H1 (cell line): ENCODE measurements around the gene SERHL2. TPM values are rescaled to one million over a fixed set of nuclear protein-coding genes. Genes with fewer than 3 reads are reported as not detected.
"Not testable (repeated sequence)": the region's sequence is repeated elsewhere in the genome, so short reads cannot be mapped to it uniquely, and the experiment has no call there.

Source experiments
- CTCF ChIA-PET: fragments of 300-600 bp; sonication (Branson Sonifier 250); formaldehyde crosslinking; loops from one replicate; lab custom pipeline; 2021; ENCODE audit not compliant: partially characterized antibody; lab: Charles Lee
- POLR2A ChIA-PET: fragments of 300-600 bp; sonication (Branson Sonifier 250); formaldehyde crosslinking; loops from one replicate; lab custom pipeline; 2021; ENCODE audit warnings: inconsistent platforms; ENCODE audit not compliant: partially characterized antibody; lab: Charles Lee
- DNase-seq, 2 experiments: peaks; one replicate each; pipeline versions ENCODE4 v3.0.0 to v3.0.0-alpha.2; 2010 to 2022; ENCODE audit warnings: low spot score in 2 of 2, low read depth in 1 of 2, mixed read lengths in 1 of 2
- FAIRE-seq: peaks from 2 replicates; lab custom pipeline; 2011; peaks lifted over from hg19 to GRCh38; lab: Jason Lieb, UNC
- H2AFZ ChIP-seq: 2 replicates; pipeline ENCODE4 v1.8.1; 2012; ENCODE audit warnings: low read length, inconsistent platforms
- H2AK5ac ChIP-seq: 2 replicates; pipeline ENCODE4 v1.6.1; 2013; ENCODE audit warnings: low read depth, low read length
- H2BK120ac ChIP-seq: replicated peaks from 2 replicates; pipeline ENCODE3; 2013; ENCODE audit warnings: low read depth, low read length, inconsistent platforms
- H2BK12ac ChIP-seq: 2 replicates; pipeline ENCODE4 v1.6.1; 2013; ENCODE audit warnings: low read depth, low read length
- H2BK15ac ChIP-seq: 2 replicates; pipeline ENCODE4 v1.6.1; 2013; ENCODE audit warnings: low read length
- H2BK20ac ChIP-seq: 2 replicates; pipeline ENCODE4 v1.6.1; 2013; ENCODE audit warnings: low read length
- H2BK5ac ChIP-seq: 2 replicates; pipeline ENCODE4 v1.6.1; 2013; ENCODE audit warnings: low read depth, low read length
- H3K14ac ChIP-seq: 2 replicates; pipeline ENCODE4 v1.6.1; 2013; ENCODE audit warnings: inconsistent platforms; ENCODE audit not compliant: insufficient read length
- H3K18ac ChIP-seq: 2 replicates; pipeline ENCODE4 v1.6.1; 2013; ENCODE audit warnings: low read length; ENCODE audit errors: extremely low read depth
- H3K23ac ChIP-seq: 2 replicates; pipeline ENCODE4 v1.6.1; 2013; ENCODE audit warnings: inconsistent platforms; ENCODE audit not compliant: insufficient read length
- H3K23me2 ChIP-seq: 2 replicates; pipeline ENCODE4 v1.6.1; 2013; ENCODE audit warnings: low read depth, low read length
- H3K27ac ChIP-seq: 2 replicates; pipeline ENCODE4 v1.6.1; 2011; ENCODE audit warnings: low read depth, low read length, inconsistent platforms
- H3K27me3 ChIP-seq, 4 experiments: replicated peaks in 1 of 4; 1 replicate in 1 of 4; 2 replicates in 3 of 4; pipeline versions ENCODE4 v1.6.1 to v1.8.1; 2011 to 2013; ENCODE audit warnings: low read length in 3 of 4, mild to moderate bottlenecking in 3 of 4, inconsistent platforms in 2 of 4, mixed read lengths in 2 of 4, moderate library complexity in 1 of 4; ENCODE audit not compliant: control insufficient read depth in 3 of 4, insufficient read depth in 3 of 4; ENCODE audit errors: extremely low read depth in 1 of 4
- H3K36me3 ChIP-seq, 4 experiments: 2 replicates each; pipeline versions ENCODE4 v1.6.1 to v1.8.1; 2011 to 2013; ENCODE audit warnings: mild to moderate bottlenecking in 4 of 4, low read length in 3 of 4, moderate library complexity in 2 of 4, control low read depth in 1 of 4, inconsistent platforms in 1 of 4; ENCODE audit not compliant: insufficient read depth in 4 of 4, control insufficient read depth in 2 of 4
- H3K4ac ChIP-seq: replicated peaks from 2 replicates; pipeline ENCODE3; 2013; ENCODE audit warnings: low read length, low read depth, mixed read lengths, inconsistent platforms; ENCODE audit not compliant: insufficient read length
- H3K4me1 ChIP-seq, 4 experiments: replicated peaks in 1 of 4; 1 replicate in 1 of 4; 2 replicates in 3 of 4; pipeline versions ENCODE4 v1.6.1 to v1.8.1; 2011 to 2013; ENCODE audit warnings: low read length in 3 of 4, inconsistent platforms in 2 of 4, mixed read lengths in 1 of 4; ENCODE audit not compliant: insufficient read depth in 4 of 4, control insufficient read depth in 3 of 4
- H3K4me2 ChIP-seq, 2 experiments: 2 replicates each; pipeline versions ENCODE4 v1.6.1 to v1.8.1; 2011 to 2013; ENCODE audit warnings: low read depth in 2 of 2, low read length in 2 of 2, control low read depth in 1 of 2, inconsistent platforms in 1 of 2, mild to moderate bottlenecking in 1 of 2; ENCODE audit not compliant: insufficient read depth in 1 of 2
- H3K4me3 ChIP-seq, 4 experiments: fragments of 200-600, 300-600 bp in 1 of 4; sonication (generic), shearing (Covaris generic), sonication (Bioruptor Twin) in 1 of 4; 2 replicates each; pipeline versions ENCODE4 v1.5.1 to v1.8.1; 2011 to 2016; ENCODE audit warnings: low read length in 4 of 4, low read depth in 3 of 4, control low read depth in 2 of 4, inconsistent platforms in 2 of 4, mild to moderate bottlenecking in 2 of 4, mixed read lengths in 1 of 4, moderate library complexity in 1 of 4; ENCODE audit not compliant: insufficient read depth in 2 of 4; ENCODE audit errors: extremely low read depth in 1 of 4
- H3K56ac ChIP-seq: replicated peaks from 2 replicates; pipeline ENCODE3; 2013; ENCODE audit warnings: low read depth, mild to moderate bottlenecking, mixed read lengths, low read length, inconsistent platforms; ENCODE audit not compliant: insufficient read length
- H3K79me1 ChIP-seq: 2 replicates; pipeline ENCODE4 v1.6.1; 2013; ENCODE audit warnings: low read depth, low read length, control low read depth
- H3K79me2 ChIP-seq, 2 experiments: 2 replicates each; pipeline versions ENCODE4 v1.6.1 to v1.8.1; 2012 to 2013; ENCODE audit warnings: low read length in 2 of 2, mild to moderate bottlenecking in 2 of 2, inconsistent platforms in 1 of 2; ENCODE audit not compliant: insufficient read depth in 2 of 2, control insufficient read depth in 1 of 2
- H3K9ac ChIP-seq, 4 experiments: replicated peaks in 1 of 4; 1 replicate in 1 of 4; 2 replicates in 3 of 4; pipeline versions ENCODE4 v1.6.1 to v1.8.1; 2011 to 2013; ENCODE audit warnings: low read depth in 3 of 4, low read length in 3 of 4, control low read depth in 2 of 4, mild to moderate bottlenecking in 2 of 4, moderate library complexity in 2 of 4, inconsistent platforms in 1 of 4; ENCODE audit errors: extremely low read depth in 1 of 4
- H3K9me3 ChIP-seq, 2 experiments: 2 replicates each; pipeline versions ENCODE4 v1.6.1 to v1.8.1; 2012 to 2013; ENCODE audit warnings: mild to moderate bottlenecking in 2 of 2, moderate library complexity in 2 of 2, control low read depth in 1 of 2, inconsistent platforms in 1 of 2, low read depth in 1 of 2, low read length in 1 of 2, mixed read lengths in 1 of 2; ENCODE audit not compliant: insufficient read depth in 2 of 2
- H4K20me1 ChIP-seq, 2 experiments: replicated peaks in 1 of 2; 2 replicates each; pipeline versions ENCODE3 to v1.8.1; 2011 to 2013; ENCODE audit warnings: inconsistent platforms in 2 of 2, low read length in 2 of 2, mild to moderate bottlenecking in 1 of 2; ENCODE audit not compliant: insufficient read depth in 2 of 2, control insufficient read depth in 1 of 2
- H4K5ac ChIP-seq: 2 replicates; pipeline ENCODE4 v1.6.1; 2013; ENCODE audit warnings: low read length, low read depth, mixed read lengths, inconsistent platforms; ENCODE audit not compliant: insufficient read length
- H4K8ac ChIP-seq: 2 replicates; pipeline ENCODE4 v1.8.0; 2013; ENCODE audit warnings: mild to moderate bottlenecking, moderate library complexity, low read length, inconsistent platforms; ENCODE audit not compliant: insufficient read depth; ENCODE audit errors: extremely low read depth
- H4K91ac ChIP-seq: replicated peaks from 2 replicates; pipeline ENCODE3; 2013; ENCODE audit warnings: low read length, mixed read lengths, inconsistent platforms; ENCODE audit not compliant: insufficient read length
- WGBS, 2 experiments: shearing (Covaris generic) in 1 of 2; methylation state at CpG; one replicate each; pipeline versions ENCODE4 v1.1.6 to v1.1.7; 2013 to 2015; ENCODE audit warnings: low lambda C conversion rate in 2 of 2, mixed read lengths in 2 of 2, inconsistent platforms in 1 of 2, low coverage in 1 of 2, missing lambda C conversion rate in 1 of 2; ENCODE audit not compliant: insufficient replicate concordance in 2 of 2, insufficient coverage in 1 of 2, insufficient read length in 1 of 2; ENCODE audit errors: extremely low coverage in 1 of 2, missing lambda C conversion rate in 1 of 2; 5-methylcytosine and 5-hydroxymethylcytosine counted together
- polyA plus RNA-seq, 7 experiments: library from polyadenylated mRNA; depleted of rRNA in 3 of 7; stranded (reverse) in 5 of 7; unstranded in 2 of 7; fragments of >200 nt in 5 of 7; fragments of 200-250 nt in 2 of 7; gene quantifications; 1 replicate in 5 of 7; 2 replicates in 1 of 7; 4 replicates in 1 of 7; pipeline versions ENCODE4 v1.2.1 to v1.2.3, GENCODE V29; 2011 to 2013; ENCODE audit warnings: missing spikeins in 2 of 7, mixed read lengths in 2 of 7
- total RNA-seq: library from RNA; stranded (reverse); fragmentation: NEBNext Ultra II Directional; extraction: Animal tissue kit (Norgen Biotek cat#: 25700); gene quantifications from 2 replicates; pipeline ENCODE4 v1.2.1, GENCODE V29; 2021

The SERHL2 gene
- total and polyA plus RNA-seq, 2 of the 8 experiments (the other 6 are each of a cell fraction or from before 2014, with no cell fraction given), result 0.91 TPM; not detected in 1

GRCh38 chr22:42518638-42519524 lies 34.9 kb upstream of the SERHL2 start:
- H4K8ac ChIP-seq, H3K14ac ChIP-seq, H2AFZ ChIP-seq, H4K91ac ChIP-seq, H2BK12ac ChIP-seq, H3K23ac ChIP-seq, H2BK15ac ChIP-seq, H2BK20ac ChIP-seq, H3K9me3 ChIP-seq, H3K4ac ChIP-seq, H3K56ac ChIP-seq, H3K18ac ChIP-seq, CTCF ChIA-PET, H2AK5ac ChIP-seq, H2BK120ac ChIP-seq, H3K23me2 ChIP-seq, H3K27me3 ChIP-seq, DNase-seq, H2BK5ac ChIP-seq, H4K20me1 ChIP-seq, H4K5ac ChIP-seq, H3K4me1 ChIP-seq, H3K79me1 ChIP-seq: not testable (repeated sequence)
- peak overlapping the region; percentile 70; the same call in 1 of the 2 replicates for H3K27ac ChIP-seq
- peak overlapping the region; percentile 51 to 81 (median 60) for H3K4me3 ChIP-seq
- FAIRE-seq, result peak; percentile 63
- WGBS, 2 experiments, result 26% methylated on average over 15 of the region's 28 CpGs; no CpG with 5 or more reads in 1 of the 2 experiments
- H3K79me2 ChIP-seq, result peaks cover 0 to 13% of the 10 kb centered on the region in 2 experiments; a peak in 2 of 4 replicates
- H3K4me2 ChIP-seq, result peak overlapping the region; percentile 71 to 85
- peaks cover 2 to 22% (median 9%) of the 10 kb centered on the region in 4 experiments; a peak in 5 of 8 replicates for H3K36me3 ChIP-seq
- peak overlapping the region; percentile 63 to 91 (median 82) for H3K9ac ChIP-seq
- POLR2A ChIA-PET, result interaction anchor here (1.0 kb wide), 1 partner anchor 96 kb away, joined by 3 read pairs; the partner anchor contains the start of gene POLDIP3
